NT2/D1 (cell line): ENCODE measurements around the gene VIT.

Experiments
- YY1 ChIP-seq: IDR thresholded peaks from 2 replicates; pipeline ENCODE4 v1.6.1; 2011; ENCODE audit not compliant: insufficient read length, insufficient read depth
- ZNF274 ChIP-seq: IDR thresholded peaks from 2 replicates; pipeline ENCODE4 v1.6.1; 2011; ENCODE audit warnings: mild to moderate bottlenecking, low read depth, low read length

GRCh38 chr2:36657703-36658102, 38.8 kb upstream of the VIT start:
- TF ChIP-seq YY1: no peak
- TF ChIP-seq ZNF274: no peak
